AG04450 (cell line): ENCODE data around the gene SLC22A23. TPM values are rescaled to one million over a fixed set of nuclear protein-coding genes. Genes with fewer than 3 reads are reported as not detected.

ENCODE experiments used
- CTCF ChIA-PET: fragments of 300-600, 350-600 bp; formaldehyde crosslinking; extraction: SDS; loops from one replicate; lab custom pipeline; 2022; ENCODE audit warnings: antibody characterized with exemption, inconsistent platforms; lab: Charles Lee
- POLR2A ChIA-PET: fragments of 350-600 bp; formaldehyde crosslinking; extraction: SDS; loops from one replicate; lab custom pipeline; 2021; ENCODE audit warnings: antibody characterized with exemption, inconsistent platforms; lab: Yijun Ruan, JAX
- DNase-seq: peaks from one replicate; pipeline ENCODE4 v3.0.0-alpha.2; 2011; ENCODE audit warnings: low read depth, low spot score
- H3K27ac ChIP-seq: one replicate; pipeline ENCODE4 v1.5.1; 2012; ENCODE audit warnings: low read depth, low read length, control low read depth
- H3K27me3 ChIP-seq: one replicate; pipeline ENCODE4 v1.6.0; 2012; ENCODE audit warnings: low read length; ENCODE audit not compliant: control insufficient read depth, insufficient read depth
- H3K4me3 ChIP-seq: 2 replicates; pipeline ENCODE4 v1.5.1; 2011; ENCODE audit warnings: mild to moderate bottlenecking, low read depth, low read length, control low read depth
- H3K9me3 ChIP-seq: 2 replicates; pipeline ENCODE4 v1.5.1; 2012; ENCODE audit warnings: low read length; ENCODE audit not compliant: control insufficient read depth, insufficient read depth
- polyA plus RNA-seq: library from polyadenylated mRNA; depleted of rRNA; stranded (reverse); fragments of >200 nt; gene quantifications from 2 replicates; pipeline ENCODE4 v1.2.3, GENCODE V29; 2011
- TF ChIP-seq, protein P1 (sequence below): IDR thresholded peaks from 2 replicates; pipeline ENCODE4 v1.5.1; 2011; ENCODE audit warnings: low read depth, low read length, control low read depth, inconsistent platforms

SLC22A23 gene
- polyA plus RNA-seq, 1 experiment: not detected

DNA sequence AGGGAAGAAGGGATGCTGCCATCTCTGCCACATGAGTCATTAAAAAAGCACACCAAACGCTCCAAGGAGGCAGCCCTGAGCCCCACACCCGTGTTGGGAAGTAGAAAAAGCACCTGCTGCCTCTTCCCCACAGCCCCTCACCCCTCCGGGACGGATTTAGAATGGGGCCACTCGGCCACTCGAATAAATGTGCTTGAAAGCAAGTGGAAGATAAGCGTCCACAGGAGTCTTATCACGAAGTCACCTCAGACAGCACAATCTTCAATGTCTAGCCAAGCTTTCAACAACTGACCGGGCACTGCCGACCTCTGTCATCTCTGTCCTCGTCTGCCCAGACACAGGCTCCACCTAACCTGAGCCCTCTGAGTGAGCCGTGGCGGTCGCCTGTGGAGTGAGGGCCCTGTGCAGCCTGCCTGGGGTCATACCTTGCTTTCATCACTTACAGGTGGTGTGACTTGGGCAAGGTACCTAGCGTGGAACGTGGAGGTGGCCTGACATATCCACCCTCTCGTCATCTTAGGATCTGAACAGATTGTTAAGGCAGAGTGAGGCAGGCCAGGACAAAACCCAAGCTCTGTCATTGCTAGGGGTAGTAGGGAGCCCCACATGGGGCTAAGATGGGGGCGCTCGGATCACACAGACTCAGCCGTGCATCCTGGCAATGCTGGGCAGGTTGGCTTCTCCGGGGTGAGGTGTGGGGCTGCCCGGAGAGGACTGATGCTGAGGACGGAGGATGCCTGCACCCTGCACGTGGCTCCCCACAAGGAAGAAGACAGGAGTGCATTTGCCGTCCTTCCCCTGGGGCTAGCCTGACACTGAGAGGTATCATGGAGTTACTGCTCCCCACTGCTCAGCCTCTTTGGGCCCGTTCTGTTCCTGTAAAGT is 163.3 kb downstream of the SLC22A23 start:
- TF ChIP-seq, protein P1, sequence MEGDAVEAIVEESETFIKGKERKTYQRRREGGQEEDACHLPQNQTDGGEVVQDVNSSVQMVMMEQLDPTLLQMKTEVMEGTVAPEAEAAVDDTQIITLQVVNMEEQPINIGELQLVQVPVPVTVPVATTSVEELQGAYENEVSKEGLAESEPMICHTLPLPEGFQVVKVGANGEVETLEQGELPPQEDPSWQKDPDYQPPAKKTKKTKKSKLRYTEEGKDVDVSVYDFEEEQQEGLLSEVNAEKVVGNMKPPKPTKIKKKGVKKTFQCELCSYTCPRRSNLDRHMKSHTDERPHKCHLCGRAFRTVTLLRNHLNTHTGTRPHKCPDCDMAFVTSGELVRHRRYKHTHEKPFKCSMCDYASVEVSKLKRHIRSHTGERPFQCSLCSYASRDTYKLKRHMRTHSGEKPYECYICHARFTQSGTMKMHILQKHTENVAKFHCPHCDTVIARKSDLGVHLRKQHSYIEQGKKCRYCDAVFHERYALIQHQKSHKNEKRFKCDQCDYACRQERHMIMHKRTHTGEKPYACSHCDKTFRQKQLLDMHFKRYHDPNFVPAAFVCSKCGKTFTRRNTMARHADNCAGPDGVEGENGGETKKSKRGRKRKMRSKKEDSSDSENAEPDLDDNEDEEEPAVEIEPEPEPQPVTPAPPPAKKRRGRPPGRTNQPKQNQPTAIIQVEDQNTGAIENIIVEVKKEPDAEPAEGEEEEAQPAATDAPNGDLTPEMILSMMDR: no peak
- ChIA-PET CTCF (no interaction called here), POLR2A (no interaction called here)
- Histone ChIP-seq H3K9me3 (no peaks in the 10 kb centered on the region; the same call in 1 of the 2 replicates), H3K4me3 (no peak overlapping the region), H3K27me3 (peaks cover 29% of the 10 kb centered on the region), H3K27ac (no peak overlapping the region)
- DNase-seq: no peak

DNA sequence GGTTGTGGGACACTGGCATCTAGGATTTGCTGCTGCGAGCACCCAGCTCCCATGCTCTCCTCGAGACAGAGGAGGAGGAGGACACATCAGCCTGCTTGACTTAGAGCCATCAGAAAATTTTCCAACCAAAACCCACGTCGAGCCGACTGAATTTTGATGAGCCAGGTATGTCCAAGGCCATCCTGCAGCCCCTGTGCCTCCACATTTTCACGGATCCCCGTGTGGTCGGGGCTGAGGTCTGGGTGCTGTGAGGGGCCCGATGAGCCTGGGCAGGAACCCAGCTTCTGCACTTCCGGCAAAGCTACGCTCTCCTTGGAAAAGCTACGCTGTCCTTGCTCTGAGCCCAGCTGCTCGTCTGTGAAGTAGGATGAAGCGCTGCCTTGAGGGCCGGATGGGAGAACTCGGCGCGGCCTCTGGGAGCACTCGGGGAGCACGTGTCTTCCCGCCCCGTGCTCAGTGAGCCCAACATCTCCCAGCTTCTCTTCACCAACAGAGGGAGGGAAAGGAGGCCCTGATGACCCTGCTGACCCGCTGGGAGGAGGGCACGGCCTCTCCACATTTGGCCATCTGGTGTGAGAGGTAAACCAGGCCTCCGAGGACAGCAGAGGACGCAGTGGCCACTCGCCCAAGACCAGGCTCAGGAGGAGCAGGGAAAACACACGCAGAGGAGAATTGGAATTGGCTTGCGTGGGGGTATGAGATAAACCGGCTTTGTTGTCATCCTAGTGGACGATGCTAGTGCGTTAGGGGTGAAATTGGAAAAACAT is 164.2 kb downstream of the SLC22A23 start:
- Histone ChIP-seq H3K27ac (no peak overlapping the region), H3K4me3 (no peak overlapping the region), H3K9me3 (no peaks in the 10 kb centered on the region; the same call in 1 of the 2 replicates), H3K27me3 (peaks cover 24% of the 10 kb centered on the region)
- CTCF ChIA-PET: interaction anchor here (1.1 kb wide), 1 partner anchor 440 kb away, joined by 3 read pairs; no protein-coding TSS in a partner anchor
- DNase-seq: no peak
- TF ChIP-seq, protein P1: no peak
- POLR2A ChIA-PET: no interaction called here

DNA sequence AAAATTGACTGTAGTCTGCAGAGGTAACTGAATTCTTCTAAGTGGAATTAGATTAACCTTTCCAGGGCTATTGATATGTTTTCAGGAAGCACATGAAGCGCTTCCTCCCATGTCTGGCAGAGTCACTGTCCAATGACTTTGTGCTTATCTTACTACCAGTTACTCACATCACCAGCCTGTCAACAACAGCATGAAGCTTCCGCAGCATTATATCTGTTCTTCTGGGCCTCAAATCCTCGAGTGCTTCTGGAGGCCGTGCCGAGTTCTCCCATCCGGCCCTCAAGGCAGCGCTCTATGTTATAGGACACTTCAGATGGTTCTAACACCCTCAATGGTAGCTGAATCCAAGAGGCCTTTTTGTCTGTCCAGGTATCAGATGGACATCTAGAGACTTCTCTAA is 164.9 kb downstream of the SLC22A23 start:
- no peak for DNase-seq
- no peak overlapping the region for H3K27ac ChIP-seq
- H3K9me3 ChIP-seq: no peaks in the 10 kb centered on the region; the same call in 1 of the 2 replicates
- ChIA-PET CTCF (interaction anchor here (0.6 to 1.4 kb wide), 3 partner anchors 10 to 440 kb away, joined by 3 to 6 read pairs (median 4); no protein-coding TSS in a partner anchor), POLR2A (no interaction called here)
- TF ChIP-seq, protein P1: no peak
- H3K27me3 ChIP-seq: peaks cover 20% of the 10 kb centered on the region
- H3K4me3 ChIP-seq: no peak overlapping the region

DNA sequence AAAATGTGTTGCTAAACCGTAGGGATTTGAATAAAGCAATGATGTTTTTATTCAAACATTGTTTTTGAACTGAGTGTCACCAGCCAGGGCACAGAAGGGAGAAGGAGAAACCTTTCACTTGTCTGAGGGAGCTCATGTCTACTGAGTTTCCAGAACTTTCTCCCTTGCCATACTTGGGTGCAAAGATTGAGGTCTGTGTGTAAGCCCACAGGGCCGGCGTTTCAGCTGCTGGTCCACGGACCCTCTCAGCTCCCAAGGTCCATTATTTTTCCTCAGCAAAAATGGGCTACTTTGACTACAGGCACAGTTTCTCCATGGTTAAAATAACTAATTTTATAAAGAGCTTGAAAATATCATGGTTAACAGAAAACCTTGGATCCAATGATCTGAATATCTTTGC is 165.5 kb downstream of the SLC22A23 start:
- H3K27ac ChIP-seq: no peak overlapping the region
- ChIA-PET POLR2A (no interaction called here), CTCF (interaction anchor here (0.6 to 1.4 kb wide), 3 partner anchors 9 to 441 kb away, joined by 3 to 6 read pairs (median 4); no protein-coding TSS in a partner anchor)
- no peak for DNase-seq
- no peak overlapping the region for H3K4me3 ChIP-seq
- H3K9me3 ChIP-seq: no peaks in the 10 kb centered on the region; the same call in 1 of the 2 replicates
- H3K27me3 ChIP-seq: peaks cover 20% of the 10 kb centered on the region
- TF ChIP-seq, protein P1: no peak
